RWPE2 (cell line): ENCODE results near the gene BAIAP2L1.

Experiments
- ATAC-seq: fragments of 200-7000 bp; cut with Tn5 transposase; 3 replicates; pipeline ENCODE4 v1.9.1; 2021; ENCODE audit warnings: low read depth
- DNase-seq: peaks from one replicate; pipeline ENCODE4 v3.0.0-alpha.2; 2020; ENCODE audit warnings: low spot score
- H3K27ac ChIP-seq: fragments of 450-650 bp; 2 replicates; pipeline ENCODE4 v1.5.1; 2017; ENCODE audit warnings: mild to moderate bottlenecking; ENCODE audit not compliant: poor library complexity, severe bottlenecking
- H3K27me3 ChIP-seq: fragments of 250-450 bp; sonication (Bioruptor Pico); 2 replicates; pipeline ENCODE4 v1.5.1; 2021; ENCODE audit warnings: mild to moderate bottlenecking, moderate library complexity; ENCODE audit not compliant: insufficient read depth, poor library complexity, severe bottlenecking
- H3K36me3 ChIP-seq: fragments of 250-450 bp; sonication (Bioruptor Pico); 2 replicates; pipeline ENCODE4 v1.5.1; 2020; ENCODE audit warnings: low read depth, mild to moderate bottlenecking, moderate library complexity
- H3K4me1 ChIP-seq: fragments of 250-450 bp; sonication (Bioruptor Pico); 2 replicates; pipeline ENCODE4 v1.5.1; 2021; ENCODE audit warnings: mild to moderate bottlenecking, moderate library complexity; ENCODE audit not compliant: insufficient read depth, poor library complexity, severe bottlenecking
- H3K4me3 ChIP-seq: fragments of 250-450 bp; sonication (Bioruptor Pico); 2 replicates; pipeline ENCODE4 v1.5.1; 2021; ENCODE audit warnings: mild to moderate bottlenecking, moderate library complexity; ENCODE audit not compliant: severe bottlenecking
- H3K9me3 ChIP-seq: fragments of 250-450 bp; sonication (Bioruptor Pico); 2 replicates; pipeline ENCODE4 v1.5.1; 2021; ENCODE audit warnings: mild to moderate bottlenecking, moderate library complexity; ENCODE audit not compliant: severe bottlenecking
- TF ChIP-seq, protein P1 (sequence below): fragments of 450-650 bp; IDR thresholded peaks from one replicate; pipeline ENCODE4 v1.5.1; 2017; ENCODE audit warnings: mild to moderate bottlenecking, moderate library complexity; ENCODE audit not compliant: poor library complexity, severe bottlenecking

Gene BAIAP2L1

GRCh38 chr7:98406827-98407226 is 5.9 kb upstream of the BAIAP2L1 start:
- no peak for DNase-seq
- Histone ChIP-seq H3K27me3 (no peaks in the 10 kb centered on the region), H3K9me3 (no peaks in the 10 kb centered on the region), H3K36me3 (no peaks in the 10 kb centered on the region), H3K27ac (no peak overlapping the region), H3K4me3 (no peak overlapping the region), H3K4me1 (no peaks in the 10 kb centered on the region)
- TF ChIP-seq, protein P1, sequence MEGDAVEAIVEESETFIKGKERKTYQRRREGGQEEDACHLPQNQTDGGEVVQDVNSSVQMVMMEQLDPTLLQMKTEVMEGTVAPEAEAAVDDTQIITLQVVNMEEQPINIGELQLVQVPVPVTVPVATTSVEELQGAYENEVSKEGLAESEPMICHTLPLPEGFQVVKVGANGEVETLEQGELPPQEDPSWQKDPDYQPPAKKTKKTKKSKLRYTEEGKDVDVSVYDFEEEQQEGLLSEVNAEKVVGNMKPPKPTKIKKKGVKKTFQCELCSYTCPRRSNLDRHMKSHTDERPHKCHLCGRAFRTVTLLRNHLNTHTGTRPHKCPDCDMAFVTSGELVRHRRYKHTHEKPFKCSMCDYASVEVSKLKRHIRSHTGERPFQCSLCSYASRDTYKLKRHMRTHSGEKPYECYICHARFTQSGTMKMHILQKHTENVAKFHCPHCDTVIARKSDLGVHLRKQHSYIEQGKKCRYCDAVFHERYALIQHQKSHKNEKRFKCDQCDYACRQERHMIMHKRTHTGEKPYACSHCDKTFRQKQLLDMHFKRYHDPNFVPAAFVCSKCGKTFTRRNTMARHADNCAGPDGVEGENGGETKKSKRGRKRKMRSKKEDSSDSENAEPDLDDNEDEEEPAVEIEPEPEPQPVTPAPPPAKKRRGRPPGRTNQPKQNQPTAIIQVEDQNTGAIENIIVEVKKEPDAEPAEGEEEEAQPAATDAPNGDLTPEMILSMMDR = no peak
- ATAC-seq = no peak

GRCh38 chr7:98404840-98405239 is 4.0 kb upstream of the BAIAP2L1 start:
- no peak overlapping the region for H3K27ac ChIP-seq
- no peak for DNase-seq

GRCh38 chr7:98399890-98400541 is 874 bp downstream of the BAIAP2L1 start:
- H3K9me3 ChIP-seq = no peaks in the 10 kb centered on the region
- H3K27ac ChIP-seq = peak overlapping the region; percentile 94
- DNase-seq (no peak), ATAC-seq (peak; percentile 40)
- H3K36me3 ChIP-seq = peaks cover 11% of the 10 kb centered on the region
- H3K4me3 ChIP-seq = peak overlapping the region; percentile 93
- peaks cover 7% of the 10 kb centered on the region for H3K4me1 ChIP-seq
- TF ChIP-seq, protein P1 = no peak
- H3K27me3 ChIP-seq = no peaks in the 10 kb centered on the region

More at GRCh38 chr7:98404840-98405239, 4.0 kb upstream of the BAIAP2L1 start:
- no peaks in the 10 kb centered on the region for H3K9me3 ChIP-seq
- ATAC-seq = no peak
- no peaks in the 10 kb centered on the region for H3K27me3 ChIP-seq
- peaks cover 2% of the 10 kb centered on the region; the same call in 1 of the 2 replicates for H3K36me3 ChIP-seq
- H3K4me1 ChIP-seq = no peaks in the 10 kb centered on the region
- H3K4me3 ChIP-seq = no peak overlapping the region
- TF ChIP-seq, protein P1 = no peak

- Histone ChIP-seq H3K27ac (peak overlapping the region; percentile 94), H3K4me3 (peak overlapping the region; percentile 93)
- DNase-seq = no peak
Measured at GRCh38 chr7:98399462-98399861, 1.4 kb downstream of the BAIAP2L1 start.

More at GRCh38 chr7:98399462-98399861, 1.4 kb downstream of the BAIAP2L1 start:
- H3K36me3 ChIP-seq = peaks cover 15% of the 10 kb centered on the region
- TF ChIP-seq, protein P1 = no peak
- peak; percentile 11; the same call in 2 of the 3 replicates for ATAC-seq
- H3K9me3 ChIP-seq = no peaks in the 10 kb centered on the region
- H3K4me1 ChIP-seq = peaks cover 13% of the 10 kb centered on the region
- H3K27me3 ChIP-seq = no peaks in the 10 kb centered on the region
